ENCODE data around the gene SRGAP3. TPM values are rescaled to one million over a fixed set of nuclear protein-coding genes. Genes with fewer than 3 reads are reported as not detected.
"Not testable (repeated sequence)": the region's sequence is repeated elsewhere in the genome, so short reads cannot be mapped to it uniquely, and the experiment has no call there.

SRGAP3 gene
- polyA plus RNA-seq, 3 donors, result 0.27 to 1.3 (median 0.87) TPM

GRCh38 chr3:9291821-9292410 is 42.5 kb upstream of the SRGAP3 start:
- H3K9me3 Mint-ChIP-seq, result peaks cover 0 to 4% (median 0%) of the 10 kb centered on the region in 7 donors
- Histone ChIP-seq H3K9me3 (replicated peaks in 1 of 2; ENCODE audit: control insufficient read depth in 1 of 2, insufficient read depth in 1 of 2, low read length in 2 of 2) (no peaks in the 10 kb centered on the region), H3K27me3 (ENCODE audit: control insufficient read depth in 2 of 2, insufficient read depth in 2 of 2, low read length in 2 of 2) (no peaks in the 10 kb centered on the region), H4K20me1 (ENCODE audit: insufficient read depth, low read length) (no peaks in the 10 kb centered on the region), H3K4me1 (ENCODE audit: control insufficient read depth in 1 of 2, insufficient read depth in 2 of 2, low read length in 2 of 2) (no peaks in the 10 kb centered on the region), H3K79me2 (ENCODE audit: insufficient read depth, low read length) (no peaks in the 10 kb centered on the region), H3K27ac (ENCODE audit: low read depth in 1 of 2, low read length in 2 of 2) (no peak overlapping the region), H3K4me3 (replicated peaks in 1 of 3; ENCODE audit: low read depth in 2 of 3, low read length in 3 of 3) (no peak overlapping the region), H3K9ac (ENCODE audit: insufficient read depth, low read length, poor library complexity, severe bottlenecking) (no peak overlapping the region), H2AFZ (ENCODE audit: insufficient read depth, low read depth, low read length, poor library complexity, severe bottlenecking) (no peak overlapping the region), H3K4me2 (replicated peaks; ENCODE audit: extremely low read depth, low read length, poor library complexity, severe bottlenecking) (no peak overlapping the region), H3K36me3 (replicated peaks in 1 of 2; ENCODE audit: control insufficient read depth in 1 of 2, insufficient read depth in 2 of 2, low read length in 2 of 2) (no peaks in the 10 kb centered on the region)
- WGBS (ENCODE audit: insufficient coverage), result 82% methylated on average over 6 of the region's 6 CpGs
- DNase-seq, result no peak
- peaks cover 5 to 13% (median 12%) of the 10 kb centered on the region in 3 donors for H3K27me3 Mint-ChIP-seq (ENCODE audit: low read depth in 3 of 3)
- no peak overlapping the region for H3K27ac Mint-ChIP-seq
- intact Hi-C loops (cut with micrococcal nuclease), result no loop called here
- TF ChIP-seq CTCF (IDR thresholded peaks at IDR 0.05), result no peak
- no peak overlapping the region for H3K4me3 Mint-ChIP-seq
- H3K4me1 Mint-ChIP-seq, result no peaks in the 10 kb centered on the region
- no peaks in the 10 kb centered on the region for H3K36me3 Mint-ChIP-seq

GRCh38 chr3:9290566-9290965 is 41.1 kb upstream of the SRGAP3 start:
- Mint-ChIP-seq H3K27ac (no peak overlapping the region), H3K27me3 (ENCODE audit: low read depth in 3 of 3) (peaks cover 5 to 12% (median 10%) of the 10 kb centered on the region in 3 donors), H3K36me3 (no peaks in the 10 kb centered on the region), H3K4me1 (no peaks in the 10 kb centered on the region), H3K9me3 (peaks cover 0 to 4% (median 0%) of the 10 kb centered on the region in 7 donors), H3K4me3 (no peak overlapping the region)
- intact Hi-C loops (cut with micrococcal nuclease), result no loop called here
- Histone ChIP-seq H3K27ac (ENCODE audit: low read depth in 1 of 2, low read length in 2 of 2) (no peak overlapping the region), H4K20me1 (ENCODE audit: insufficient read depth, low read length) (no peaks in the 10 kb centered on the region), H3K4me3 (replicated peaks in 1 of 3; ENCODE audit: low read depth in 2 of 3, low read length in 3 of 3) (no peak overlapping the region), H3K36me3 (replicated peaks in 1 of 2; ENCODE audit: control insufficient read depth in 1 of 2, insufficient read depth in 2 of 2, low read length in 2 of 2) (no peaks in the 10 kb centered on the region), H3K9ac (ENCODE audit: insufficient read depth, low read length, poor library complexity, severe bottlenecking) (no peak overlapping the region), H3K4me1 (ENCODE audit: control insufficient read depth in 1 of 2, insufficient read depth in 2 of 2, low read length in 2 of 2) (no peaks in the 10 kb centered on the region), H3K9me3 (replicated peaks in 1 of 2; ENCODE audit: control insufficient read depth in 1 of 2, insufficient read depth in 1 of 2, low read length in 2 of 2) (no peaks in the 10 kb centered on the region), H2AFZ (ENCODE audit: insufficient read depth, low read depth, low read length, poor library complexity, severe bottlenecking) (no peak overlapping the region), H3K79me2 (ENCODE audit: insufficient read depth, low read length) (no peaks in the 10 kb centered on the region), H3K27me3 (ENCODE audit: control insufficient read depth in 2 of 2, insufficient read depth in 2 of 2, low read length in 2 of 2) (no peaks in the 10 kb centered on the region), H3K4me2 (replicated peaks; ENCODE audit: extremely low read depth, low read length, poor library complexity, severe bottlenecking) (no peak overlapping the region)
- no CpG with 5 or more reads among the region's 2 CpGs for WGBS (ENCODE audit: insufficient coverage)
- TF ChIP-seq CTCF (IDR thresholded peaks at IDR 0.05), result no peak
- no peak for DNase-seq

- DNase-seq; H3K27me3 ChIP-seq (ENCODE audit: control insufficient read depth in 2 of 2, insufficient read depth in 2 of 2, low read length in 2 of 2); H3K9ac ChIP-seq (ENCODE audit: insufficient read depth, low read length, poor library complexity, severe bottlenecking); H3K79me2 ChIP-seq (ENCODE audit: insufficient read depth, low read length); H3K27me3 Mint-ChIP-seq (ENCODE audit: low read depth in 3 of 3); H3K9me3 ChIP-seq (replicated peaks in 1 of 2; ENCODE audit: control insufficient read depth in 1 of 2, insufficient read depth in 1 of 2, low read length in 2 of 2); H3K36me3 ChIP-seq (replicated peaks in 1 of 2; ENCODE audit: control insufficient read depth in 1 of 2, insufficient read depth in 2 of 2, low read length in 2 of 2); H3K4me3 Mint-ChIP-seq; H3K9me3 Mint-ChIP-seq; H2AFZ ChIP-seq (ENCODE audit: insufficient read depth, low read depth, low read length, poor library complexity, severe bottlenecking); H3K36me3 Mint-ChIP-seq; H3K27ac ChIP-seq (ENCODE audit: low read depth in 1 of 2, low read length in 2 of 2); H3K4me1 ChIP-seq (ENCODE audit: control insufficient read depth in 1 of 2, insufficient read depth in 2 of 2, low read length in 2 of 2); H3K4me1 Mint-ChIP-seq; H4K20me1 ChIP-seq (ENCODE audit: insufficient read depth, low read length); intact Hi-C loops (cut with micrococcal nuclease); H3K4me3 ChIP-seq (replicated peaks in 1 of 3; ENCODE audit: low read depth in 2 of 3, low read length in 3 of 3); H3K27ac Mint-ChIP-seq; H3K4me2 ChIP-seq (replicated peaks; ENCODE audit: extremely low read depth, low read length, poor library complexity, severe bottlenecking): not testable (repeated sequence)
- 83% methylated on average over 3 of the region's 8 CpGs for WGBS (ENCODE audit: insufficient coverage)
Observed at GRCh38 chr3:9281533-9281932, 32.1 kb upstream of the SRGAP3 start.

All from CD14-positive monocyte (primary cell).